Measurements from ENCODE around the gene ZNF300.
"Not testable (repeated sequence)": the region's sequence is repeated elsewhere in the genome, so short reads cannot be mapped to it uniquely, and the experiment has no call there.

ZNF300 gene

DNA sequence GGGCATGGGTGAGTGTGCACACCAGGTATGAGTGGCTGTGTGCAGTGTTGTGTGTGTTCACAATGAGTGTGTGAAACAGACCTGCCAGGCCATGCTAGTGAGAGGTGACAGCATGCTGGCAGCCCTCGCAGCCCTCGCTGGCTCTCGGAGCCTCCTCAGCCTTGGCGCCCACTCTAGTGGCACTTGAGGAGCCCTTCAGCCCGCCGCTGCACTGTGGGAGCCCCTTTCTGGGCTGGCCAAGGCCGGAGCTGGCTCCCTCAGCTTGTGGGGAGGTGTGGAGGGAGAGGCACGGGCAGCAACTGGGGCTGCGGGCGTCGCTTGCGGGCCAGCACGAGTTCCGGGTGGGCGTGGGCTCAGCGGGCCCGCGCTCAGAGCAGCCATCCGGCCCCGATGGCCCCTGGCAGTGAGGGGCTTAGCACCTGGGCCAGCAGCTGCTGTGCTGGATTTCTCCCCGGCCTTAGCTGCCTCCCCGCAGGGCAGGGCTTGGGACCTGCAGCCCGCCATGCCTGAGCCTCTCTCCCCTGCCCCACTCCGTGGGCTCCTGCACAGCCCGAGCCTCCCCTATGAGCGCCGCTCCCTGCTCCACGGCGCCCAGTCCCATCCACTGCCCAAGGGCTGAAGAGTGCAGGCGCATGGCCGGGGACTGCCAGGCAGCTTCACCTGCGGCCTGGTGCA lies 59.5 kb downstream of the ZNF300 start:
- not testable (repeated sequence) for DNase-seq

Measured in right hindlimb (tissue), 1 donor.